ENCODE results near the gene MLIP.

- no peak for TF ChIP-seq TAF1 (IDR thresholded peaks at IDR 0.05; ENCODE audit: borderline replicate concordance, low read depth, low read length)
- no peak for TF ChIP-seq POLR2AphosphoS5 (IDR thresholded peaks at IDR 0.05; ENCODE audit: low read depth, low read length)
These were observed 958 bp downstream of the MLIP start for GRCh38 chr6:54112151-54112650.

Measured in GM12892 (cell line).